Measurements from ENCODE around the gene RASAL2. TPM values are rescaled to one million over a fixed set of nuclear protein-coding genes. Genes with fewer than 3 reads are reported as not detected.

The RASAL2 gene
- total and polyA plus RNA-seq, 9 of the 15 experiments (the other 6 are each of a cell fraction or from before 2014, with no cell fraction given): 0.13 to 1.0 (median 0.62) TPM

GRCh38 chr1:178461701-178462100 is 367.8 kb downstream of the RASAL2 start:
- no peak overlapping the region for H2AFZ ChIP-seq (ENCODE audit: low read depth, low read length)
- H3K4me2 ChIP-seq (ENCODE audit: insufficient read depth, low read length): no peak overlapping the region
- no peaks in the 10 kb centered on the region for H3K79me2 ChIP-seq (ENCODE audit: control insufficient read depth, insufficient read depth, low read length)
- H3K4me3 ChIP-seq: no peak overlapping the region
- WGBS (ENCODE audit: insufficient coverage, low coverage, missing lambda C conversion rate): 0% methylated on average over 4 of the region's 4 CpGs
- no peak for DNase-seq (ENCODE audit: extremely low read depth in 1 of 4, low spot score in 3 of 4)
- no peaks in the 10 kb centered on the region for H3K4me1 ChIP-seq (replicated peaks in 1 of 2; ENCODE audit: control insufficient read depth in 2 of 2, insufficient read depth in 2 of 2, low read length in 2 of 2)
- BruUV-seq (replicated peaks): no TSS peak
- no peaks in the 10 kb centered on the region for H3K36me3 ChIP-seq (ENCODE audit: control insufficient read depth, insufficient read depth, low read length)
- FAIRE-seq: peak; percentile 29
- H4K20me1 ChIP-seq (replicated peaks; ENCODE audit: control insufficient read depth, insufficient read depth, low read length): no peaks in the 10 kb centered on the region
- H3K9ac ChIP-seq (ENCODE audit: insufficient read depth in 1 of 2, low read depth in 2 of 2, low read length in 2 of 2): no peak overlapping the region
- H3K27me3 ChIP-seq (ENCODE audit: control insufficient read depth in 2 of 2, insufficient read depth in 2 of 2, low read length in 2 of 2): no peaks in the 10 kb centered on the region
- H3K9me1 ChIP-seq (ENCODE audit: control insufficient read depth, insufficient read depth, low read length): no peaks in the 10 kb centered on the region
- ChIA-PET POLR2A (no interaction called here), CTCF (ENCODE audit: low intra/inter-chr PET ratio) (no interaction called here)
- no peak for ATAC-seq
- intact Hi-C loops (cut with micrococcal nuclease) (no loop called here), in situ Hi-C loops (cut with MboI) (no loop called here)
- no peaks in the 10 kb centered on the region for H3K9me3 ChIP-seq (replicated peaks; ENCODE audit: control insufficient read depth, insufficient read depth, low read depth, low read length)
- no peak overlapping the region for H3K27ac ChIP-seq (ENCODE audit: extremely low read depth, low read depth, low read length)
- TF ChIP-seq ZNF76 (CRISPR knock-in tag; IDR thresholded peaks at IDR 0.05; ENCODE audit: borderline replicate concordance): no peak
- TF ChIP-seq ATF7 (IDR thresholded peaks at IDR 0.05): no peak
- TF ChIP-seq ZNF764 (CRISPR knock-in tag; IDR thresholded peaks at IDR 0.05; ENCODE audit: low read depth): no peak
- no peak for TF ChIP-seq ZNF239 (CRISPR knock-in tag; IDR thresholded peaks at IDR 0.05)
- no peak for TF ChIP-seq STAG1 (CRISPR knock-in tag; IDR thresholded peaks at IDR 0.05; ENCODE audit: borderline replicate concordance)
- no peak for TF ChIP-seq NR4A1 (CRISPR knock-in tag; IDR thresholded peaks at IDR 0.05)
- TF ChIP-seq NR4A1 (tag; IDR thresholded peaks at IDR 0.05): no peak
- no peak for TF ChIP-seq CAMTA2 (CRISPR knock-in tag; conservative IDR thresholded peaks at IDR 0.05)
- no peak for TF ChIP-seq FOS (IDR thresholded peaks at IDR 0.05; ENCODE audit: extremely low read depth, insufficient read length)
- TF ChIP-seq NFYB (IDR thresholded peaks at IDR 0.05; ENCODE audit: extremely low read depth, insufficient read length): no peak

Measured in K562 (cell line).